ENCODE data around the gene GJB3. TPM values are rescaled to one million over a fixed set of nuclear protein-coding genes. Genes with fewer than 3 reads are reported as not detected.

GJB3 gene
- total and polyA plus RNA-seq, 9 of the 15 experiments (the other 6 are each of a cell fraction or from before 2014, with no cell fraction given), result not detected

DNA sequence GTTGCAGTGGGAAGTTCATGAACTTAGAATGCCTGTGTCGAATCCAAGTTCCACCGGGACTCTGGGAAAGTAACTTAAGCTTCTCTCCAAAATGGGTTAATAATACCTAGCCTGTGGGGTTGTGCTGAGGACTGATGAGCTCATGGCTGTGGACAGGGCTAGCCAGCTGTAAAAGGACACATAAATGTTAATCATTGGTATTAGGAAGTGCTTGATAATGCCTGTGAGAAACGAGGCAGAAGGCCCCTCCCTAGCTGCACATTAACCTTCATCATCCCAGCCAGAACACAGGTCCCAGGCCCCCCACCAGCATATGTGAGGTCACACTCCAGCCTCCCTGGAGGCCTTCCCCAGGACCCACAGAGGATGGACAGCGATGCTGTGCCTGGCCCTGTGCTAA is 22.3 kb upstream of the GJB3 start (continued):
- TF ChIP-seq, protein P1, sequence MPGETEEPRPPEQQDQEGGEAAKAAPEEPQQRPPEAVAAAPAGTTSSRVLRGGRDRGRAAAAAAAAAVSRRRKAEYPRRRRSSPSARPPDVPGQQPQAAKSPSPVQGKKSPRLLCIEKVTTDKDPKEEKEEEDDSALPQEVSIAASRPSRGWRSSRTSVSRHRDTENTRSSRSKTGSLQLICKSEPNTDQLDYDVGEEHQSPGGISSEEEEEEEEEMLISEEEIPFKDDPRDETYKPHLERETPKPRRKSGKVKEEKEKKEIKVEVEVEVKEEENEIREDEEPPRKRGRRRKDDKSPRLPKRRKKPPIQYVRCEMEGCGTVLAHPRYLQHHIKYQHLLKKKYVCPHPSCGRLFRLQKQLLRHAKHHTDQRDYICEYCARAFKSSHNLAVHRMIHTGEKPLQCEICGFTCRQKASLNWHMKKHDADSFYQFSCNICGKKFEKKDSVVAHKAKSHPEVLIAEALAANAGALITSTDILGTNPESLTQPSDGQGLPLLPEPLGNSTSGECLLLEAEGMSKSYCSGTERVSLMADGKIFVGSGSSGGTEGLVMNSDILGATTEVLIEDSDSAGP (CRISPR knock-in tag; IDR thresholded peaks at IDR 0.05), result no peak
- TF ChIP-seq, protein P2, sequence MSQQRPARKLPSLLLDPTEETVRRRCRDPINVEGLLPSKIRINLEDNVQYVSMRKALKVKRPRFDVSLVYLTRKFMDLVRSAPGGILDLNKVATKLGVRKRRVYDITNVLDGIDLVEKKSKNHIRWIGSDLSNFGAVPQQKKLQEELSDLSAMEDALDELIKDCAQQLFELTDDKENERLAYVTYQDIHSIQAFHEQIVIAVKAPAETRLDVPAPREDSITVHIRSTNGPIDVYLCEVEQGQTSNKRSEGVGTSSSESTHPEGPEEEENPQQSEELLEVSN (IDR thresholded peaks at IDR 0.05; ENCODE audit: borderline replicate concordance in 1 of 2, extremely low read depth in 1 of 2, insufficient read depth in 1 of 2, insufficient read length in 1 of 2, low read depth in 1 of 2, low read length in 1 of 2, poor library complexity in 1 of 2, severe bottlenecking in 1 of 2), result no peak
- no peak for TF ChIP-seq GTF2E2 (tag; IDR thresholded peaks at IDR 0.05)

DNA sequence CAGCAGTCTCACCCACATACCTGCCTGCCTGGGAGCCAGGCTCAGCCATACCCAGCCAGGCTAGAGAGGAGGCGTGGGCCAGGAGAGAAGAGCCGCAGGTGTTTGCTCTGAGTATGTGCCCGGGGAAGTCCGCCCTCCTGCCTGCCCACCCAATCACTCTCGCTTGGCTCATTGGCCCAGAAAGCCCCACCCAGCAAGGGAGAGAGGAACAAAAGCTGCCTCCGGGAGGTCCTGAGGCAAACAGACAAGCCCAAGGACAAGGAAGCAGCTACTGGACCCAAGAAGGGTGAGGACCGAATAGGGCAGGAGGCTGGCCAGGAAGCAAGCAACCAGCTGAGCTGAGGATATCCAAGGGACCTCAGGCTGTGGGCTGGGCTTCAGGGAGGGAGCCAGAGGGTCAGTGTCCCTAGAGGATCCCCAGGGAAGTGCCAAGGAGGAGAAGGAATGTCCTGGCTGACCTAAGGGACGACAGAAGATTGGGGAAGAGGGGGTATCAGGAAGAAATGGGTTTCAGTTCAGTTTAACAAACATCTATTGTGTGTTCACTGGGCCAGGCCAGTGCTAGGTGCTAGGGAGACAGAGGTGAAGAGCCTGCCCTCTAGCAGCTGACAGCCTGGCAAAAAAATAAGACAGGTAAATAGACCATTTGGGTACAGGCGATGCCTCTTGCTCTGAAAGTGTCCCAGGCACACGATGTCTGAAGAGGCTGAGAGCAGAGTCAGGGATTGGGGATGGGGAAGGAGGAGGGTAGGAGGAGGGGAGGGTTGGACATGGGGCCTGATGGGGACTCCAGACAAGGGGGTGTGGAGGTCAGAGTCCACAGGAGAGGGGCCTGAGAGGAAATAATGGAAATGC is 21.3 kb upstream of the GJB3 start, which contains the start of gene GJB4:
TSS of gene GJB4 (plus strand) at position 238 of the 855 bp plus-strand sequence. CDS start 1,515 bp downstream, outside the sequence.
- Histone ChIP-seq H3K27ac (ENCODE audit: extremely low read depth, low read depth, low read length) (no peak within 1 kb of the TSS), H2AFZ (ENCODE audit: low read depth, low read length) (no peak within 1 kb of the TSS), H3K4me3 (no peak within 1 kb of the TSS), H4K20me1 (replicated peaks; ENCODE audit: control insufficient read depth, insufficient read depth, low read length) (peaks cover 5% of the 10 kb centered on the region), H3K27me3 (ENCODE audit: control insufficient read depth in 2 of 2, insufficient read depth in 2 of 2, low read length in 2 of 2) (peaks cover 37 to 68% of the 10 kb centered on the region in 2 experiments; a peak in 4 of 5 replicates), H3K9me3 (replicated peaks; ENCODE audit: control insufficient read depth, insufficient read depth, low read depth, low read length) (no peaks in the 10 kb centered on the region), H3K79me2 (ENCODE audit: control insufficient read depth, insufficient read depth, low read length) (no peaks in the 10 kb centered on the region), H3K4me1 (replicated peaks in 1 of 2; ENCODE audit: control insufficient read depth in 2 of 2, insufficient read depth in 2 of 2, low read length in 2 of 2) (peaks cover 0 to 4% of the 10 kb centered on the region in 2 experiments; a peak in 1 of 5 replicates), H3K4me2 (ENCODE audit: insufficient read depth, low read length) (no peak within 1 kb of the TSS), H3K9ac (ENCODE audit: insufficient read depth in 1 of 2, low read depth in 2 of 2, low read length in 2 of 2) (no peak within 1 kb of the TSS), H3K36me3 (ENCODE audit: control insufficient read depth, insufficient read depth, low read length) (no peaks in the 10 kb centered on the region), H3K9me1 (ENCODE audit: control insufficient read depth, insufficient read depth, low read length) (no peaks in the 10 kb centered on the region)
- in situ Hi-C loops (cut with MboI) (no loop called here), intact Hi-C loops (cut with micrococcal nuclease) (no loop called here)
- WGBS (ENCODE audit: insufficient coverage, low coverage, missing lambda C conversion rate), result 2% methylated on average over 10 of the region's 10 CpGs
- no peak for FAIRE-seq
- ChIA-PET CTCF (ENCODE audit: low intra/inter-chr PET ratio) (no interaction called here), POLR2A (interaction anchor here (1.1 kb wide), 1 partner anchor 10 kb away, joined by 4 read pairs; no protein-coding TSS in a partner anchor)
- no TSS peak for BruUV-seq (replicated peaks)
- no peak for DNase-seq (ENCODE audit: extremely low read depth in 1 of 4, low spot score in 3 of 4)
- peak; percentile 22; the same call in 2 of the 3 replicates for ATAC-seq
- TF ChIP-seq MYBL2 (IDR thresholded peaks at IDR 0.05; ENCODE audit: low read depth) (no peak), MYBL2 (CRISPR knock-in tag; IDR thresholded peaks at IDR 0.05; ENCODE audit: borderline replicate concordance) (no peak), KHSRP (IDR thresholded peaks at IDR 0.05) (no peak), CBX5 (IDR thresholded peaks at IDR 0.05; ENCODE audit: borderline replicate concordance, low read depth) (no peak), RAD21 (CRISPR knock-in tag; conservative IDR thresholded peaks at IDR 0.05 in 1 of 2, IDR thresholded peaks at IDR 0.05 in 1 of 2) (no peak), ATF7 (IDR thresholded peaks at IDR 0.05) (no peak), SP1 (CRISPR knock-in tag; IDR thresholded peaks at IDR 0.05) (no peak), RCOR1 (IDR thresholded peaks at IDR 0.05; ENCODE audit: borderline replicate concordance in 1 of 2, low read depth in 2 of 2, low read length in 2 of 2) (no peak), PPARD (CRISPR knock-in tag; IDR thresholded peaks at IDR 0.05) (no peak)
- TF ChIP-seq, protein P3, sequence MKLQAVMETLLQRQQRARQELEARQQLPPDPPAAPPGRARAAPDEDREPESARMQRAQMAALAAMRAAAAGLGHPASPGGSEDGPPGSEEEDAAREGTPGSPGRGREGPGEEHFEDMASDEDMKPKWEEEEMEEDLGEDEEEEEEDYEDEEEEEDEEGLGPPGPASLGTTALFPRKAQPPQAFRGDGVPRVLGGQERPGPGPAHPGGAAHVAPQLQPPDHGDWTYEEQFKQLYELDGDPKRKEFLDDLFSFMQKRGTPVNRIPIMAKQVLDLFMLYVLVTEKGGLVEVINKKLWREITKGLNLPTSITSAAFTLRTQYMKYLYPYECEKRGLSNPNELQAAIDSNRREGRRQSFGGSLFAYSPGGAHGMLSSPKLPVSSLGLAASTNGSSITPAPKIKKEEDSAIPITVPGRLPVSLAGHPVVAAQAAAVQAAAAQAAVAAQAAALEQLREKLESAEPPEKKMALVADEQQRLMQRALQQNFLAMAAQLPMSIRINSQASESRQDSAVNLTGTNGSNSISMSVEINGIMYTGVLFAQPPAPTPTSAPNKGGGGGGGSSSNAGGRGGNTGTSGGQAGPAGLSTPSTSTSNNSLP (IDR thresholded peaks at IDR 0.05; ENCODE audit: borderline replicate concordance, low read depth, low read length), result no peak
- TF ChIP-seq, protein P4, sequence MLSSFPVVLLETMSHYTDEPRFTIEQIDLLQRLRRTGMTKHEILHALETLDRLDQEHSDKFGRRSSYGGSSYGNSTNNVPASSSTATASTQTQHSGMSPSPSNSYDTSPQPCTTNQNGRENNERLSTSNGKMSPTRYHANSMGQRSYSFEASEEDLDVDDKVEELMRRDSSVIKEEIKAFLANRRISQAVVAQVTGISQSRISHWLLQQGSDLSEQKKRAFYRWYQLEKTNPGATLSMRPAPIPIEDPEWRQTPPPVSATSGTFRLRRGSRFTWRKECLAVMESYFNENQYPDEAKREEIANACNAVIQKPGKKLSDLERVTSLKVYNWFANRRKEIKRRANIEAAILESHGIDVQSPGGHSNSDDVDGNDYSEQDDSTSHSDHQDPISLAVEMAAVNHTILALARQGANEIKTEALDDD (IDR thresholded peaks at IDR 0.05), result no peak

All from K562 (cell line).